Measurements from ENCODE around the gene TPST1. TPM values are rescaled to one million over a fixed set of nuclear protein-coding genes. Genes with fewer than 3 reads are reported as not detected.

TPST1 gene
- polyA plus RNA-seq, 1 of the 3 experiments (the other 2 are of a cell fraction) = 36.4 TPM

GRCh38 chr7:66157060-66157459, 48.1 kb upstream of the TPST1 start:
- Histone ChIP-seq H3K4me3 (ENCODE audit: low read depth in 2 of 2, low read length in 1 of 2) (no peak overlapping the region), H3K4me2 (no peak overlapping the region), H3K36me3 (replicated peaks in 1 of 2; ENCODE audit: control insufficient read depth in 1 of 2, insufficient read depth in 2 of 2, low read length in 1 of 2) (peaks cover 13 to 57% of the 10 kb centered on the region in 2 experiments), H2AFZ (ENCODE audit: low read depth) (no peak overlapping the region), H3F3A (replicated peaks; ENCODE audit: insufficient read depth) (no peaks in the 10 kb centered on the region), H4K20me1 (ENCODE audit: insufficient read depth) (no peaks in the 10 kb centered on the region), H3K27me3 (ENCODE audit: insufficient read depth) (no peaks in the 10 kb centered on the region), H3K9me3 (no peaks in the 10 kb centered on the region), H3K9me2 (no peaks in the 10 kb centered on the region), H3K4me1 (ENCODE audit: control insufficient read depth in 1 of 2, insufficient read depth in 2 of 2, low read depth in 1 of 2, low read length in 1 of 2) (peaks cover 8 to 16% of the 10 kb centered on the region in 2 experiments; a peak in 2 of 4 replicates), H3K27ac (ENCODE audit: low read depth in 2 of 2, low read length in 1 of 2) (peak overlapping the region in 1 of 2 experiments; percentile 6; a peak in 1 of 4 replicates), H3K79me2 (ENCODE audit: insufficient read depth) (peaks cover 5% of the 10 kb centered on the region), H3K9ac (no peak overlapping the region)
- no peak for TF ChIP-seq EZH2phosphoT487 (IDR thresholded peaks at IDR 0.05; ENCODE audit: borderline replicate concordance, low read depth)
- 0 out of 2 replicates have a peak, but pooled peaks have one; percentile 54 for TF ChIP-seq MXI1 (IDR thresholded peaks at IDR 0.05; ENCODE audit: low read depth, low read length)
- peak in 1 of 2 experiments; percentile 70; a peak in 2 of 4 replicates for TF ChIP-seq EP300 (IDR thresholded peaks at IDR 0.05; ENCODE audit: borderline replicate concordance in 1 of 2, low read depth in 1 of 2, low read length in 1 of 2)
- no peak for TF ChIP-seq GABPA (IDR thresholded peaks at IDR 0.05; ENCODE audit: low read depth)
- peak; percentile 12; the same call in 1 of the 2 replicates for TF ChIP-seq GATA2 (CRISPR knock-in tag; IDR thresholded peaks at IDR 0.05)
- TF ChIP-seq POLR2AphosphoS5 (IDR thresholded peaks at IDR 0.05; ENCODE audit: low read depth, low read length) = no peak
- 0 out of 2 replicates have a peak, but pooled peaks have one; percentile 6 for TF ChIP-seq RAD21 (IDR thresholded peaks at IDR 0.05; ENCODE audit: low read length)
- TF ChIP-seq FOSL2 (IDR thresholded peaks at IDR 0.05; ENCODE audit: borderline replicate concordance, low read depth) = no peak
- no peak for TF ChIP-seq MAX (IDR thresholded peaks at IDR 0.05; ENCODE audit: low read depth)
- TF ChIP-seq CTCF (IDR thresholded peaks at IDR 0.05) = no peak
- no peak for TF ChIP-seq YY1 (IDR thresholded peaks at IDR 0.05; ENCODE audit: low read depth)
- TF ChIP-seq USF1 (IDR thresholded peaks at IDR 0.05; ENCODE audit: borderline replicate concordance, low read depth) = no peak
- TF ChIP-seq RCOR1 (IDR thresholded peaks at IDR 0.05; ENCODE audit: low read length) = no peak
- no peak for TF ChIP-seq PBX3 (IDR thresholded peaks at IDR 0.05)
- TF ChIP-seq JUND (IDR thresholded peaks at IDR 0.05) = no peak
- TF ChIP-seq TCF12 (IDR thresholded peaks at IDR 0.05) = no peak
- no peak for TF ChIP-seq NFIC (IDR thresholded peaks at IDR 0.05; ENCODE audit: borderline replicate concordance)
- 78% methylated on average over 3 of the region's 3 CpGs for WGBS (ENCODE audit: low lambda C conversion rate)
- ChIA-PET POLR2A (interaction anchor here (0.6 to 0.7 kb wide), 2 partner anchors 21 to 747 kb away, joined by 3 read pairs; no protein-coding TSS in a partner anchor), CTCF (interaction anchor here (0.6 to 2.0 kb wide), 6 partner anchors 9 to 127 kb away, joined by 3 to 6 read pairs (median 3); no protein-coding TSS in a partner anchor)
- DNase-seq = peak; percentile 48

Data from SK-N-SH (cell line).